ENCODE results near the gene MAPK10. TPM values are rescaled to one million over a fixed set of nuclear protein-coding genes. Genes with fewer than 3 reads are reported as not detected.

Gene MAPK10
- polyA plus RNA-seq, 1 donor (not counting 4 experiments of a cell fraction or from before 2014, with no cell fraction given) = 8.2 TPM

GRCh38 chr4:85946821-85947220, 413.0 kb downstream of the MAPK10 start:
- H3K9me1 ChIP-seq (ENCODE audit: control insufficient read depth, extremely low read depth, insufficient read depth, low read length) = no peaks in the 10 kb centered on the region
- H3K4me2 ChIP-seq (ENCODE audit: control insufficient read depth, extremely low read depth, insufficient read depth, low read depth, low read length) = no peak overlapping the region
- no peak overlapping the region for H2AFZ ChIP-seq (ENCODE audit: control insufficient read depth, low read length)
- dilution Hi-C loops (cut with MboI; ENCODE audit: extremely low pct_ligation_motif_present, low sequenced_read_pairs) = no loop called here
- no peaks in the 10 kb centered on the region for H3K79me2 ChIP-seq (ENCODE audit: control insufficient read depth, insufficient read depth, low read length)
- H3K36me3 ChIP-seq (ENCODE audit: control insufficient read depth in 2 of 2, extremely low read depth in 1 of 2, insufficient read depth in 2 of 2, low read length in 2 of 2) = no peaks in the 10 kb centered on the region
- no peak overlapping the region for H3K4me3 ChIP-seq (ENCODE audit: control insufficient read depth in 2 of 3, extremely low read depth in 1 of 3, insufficient read depth in 2 of 3, low read depth in 1 of 3, low read length in 3 of 3)
- no peak overlapping the region for H3K27ac ChIP-seq (ENCODE audit: control insufficient read depth, insufficient read depth, low read length)
- no peak overlapping the region for H3K9ac ChIP-seq (ENCODE audit: control insufficient read depth, extremely low read depth, insufficient read depth, low read length)
- no peaks in the 10 kb centered on the region for H3K9me3 ChIP-seq (ENCODE audit: control insufficient read depth, low read depth, low read length)
- no peaks in the 10 kb centered on the region for H3K4me1 ChIP-seq (ENCODE audit: control insufficient read depth, extremely low read depth, insufficient read depth, low read length)
- TF ChIP-seq CTCF (optimal IDR thresholded peaks at IDR 0.05 in 1 of 3, IDR thresholded peaks at IDR 0.05 in 1 of 3, conservative IDR thresholded peaks at IDR 0.05 in 1 of 3; ENCODE audit: extremely low read depth in 1 of 3, insufficient read depth in 2 of 3, low read length in 3 of 3) (no peak), EZH2 (IDR thresholded peaks at IDR 0.05; ENCODE audit: low read length) (no peak)
- no peaks in the 10 kb centered on the region for H4K20me1 ChIP-seq (ENCODE audit: control insufficient read depth, extremely low read depth, insufficient read depth, low read length)
- FAIRE-seq (no peak), DNase-seq (ENCODE audit: low read depth, low spot score) (no peak)
- no peaks in the 10 kb centered on the region for H3K27me3 ChIP-seq (ENCODE audit: control insufficient read depth, extremely low read depth, insufficient read depth, low read length)

DNA sequence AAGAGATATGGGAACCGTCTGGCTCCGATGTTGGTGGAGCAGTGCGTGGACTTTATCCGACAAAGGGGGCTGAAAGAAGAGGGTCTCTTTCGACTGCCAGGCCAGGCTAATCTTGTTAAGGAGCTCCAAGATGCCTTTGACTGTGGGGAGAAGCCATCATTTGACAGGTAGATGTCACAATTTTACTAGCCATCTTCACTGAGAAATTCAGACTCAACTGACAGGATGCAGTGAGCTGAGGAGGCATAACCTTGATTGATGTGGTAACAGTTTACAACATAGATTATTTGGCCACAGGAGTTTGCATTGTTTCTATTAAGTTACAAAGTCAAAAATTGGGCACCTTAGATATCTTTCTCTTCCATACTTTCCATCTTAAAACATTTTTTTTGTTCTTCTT, 417.7 kb downstream of the MAPK10 start:
- Histone ChIP-seq H3K27me3 (ENCODE audit: control insufficient read depth, extremely low read depth, insufficient read depth, low read length) (no peaks in the 10 kb centered on the region), H2AFZ (ENCODE audit: control insufficient read depth, low read length) (no peak overlapping the region), H3K9me1 (ENCODE audit: control insufficient read depth, extremely low read depth, insufficient read depth, low read length) (no peaks in the 10 kb centered on the region), H3K79me2 (ENCODE audit: control insufficient read depth, insufficient read depth, low read length) (no peaks in the 10 kb centered on the region), H3K27ac (ENCODE audit: control insufficient read depth, insufficient read depth, low read length) (no peak overlapping the region), H3K4me2 (ENCODE audit: control insufficient read depth, extremely low read depth, insufficient read depth, low read depth, low read length) (no peak overlapping the region), H3K36me3 (ENCODE audit: control insufficient read depth in 2 of 2, extremely low read depth in 1 of 2, insufficient read depth in 2 of 2, low read length in 2 of 2) (no peaks in the 10 kb centered on the region), H3K9me3 (ENCODE audit: control insufficient read depth, low read depth, low read length) (no peaks in the 10 kb centered on the region), H4K20me1 (ENCODE audit: control insufficient read depth, extremely low read depth, insufficient read depth, low read length) (no peaks in the 10 kb centered on the region), H3K4me3 (ENCODE audit: control insufficient read depth in 2 of 3, extremely low read depth in 1 of 3, insufficient read depth in 2 of 3, low read depth in 1 of 3, low read length in 3 of 3) (no peak overlapping the region), H3K9ac (ENCODE audit: control insufficient read depth, extremely low read depth, insufficient read depth, low read length) (no peak overlapping the region), H3K4me1 (ENCODE audit: control insufficient read depth, extremely low read depth, insufficient read depth, low read length) (no peaks in the 10 kb centered on the region)
- TF ChIP-seq EZH2 (IDR thresholded peaks at IDR 0.05; ENCODE audit: low read length) (no peak), CTCF (optimal IDR thresholded peaks at IDR 0.05 in 1 of 3, IDR thresholded peaks at IDR 0.05 in 1 of 3, conservative IDR thresholded peaks at IDR 0.05 in 1 of 3; ENCODE audit: extremely low read depth in 1 of 3, insufficient read depth in 2 of 3, low read length in 3 of 3) (no peak)
- FAIRE-seq (no peak), DNase-seq (ENCODE audit: low read depth, low spot score) (no peak)
- dilution Hi-C loops (cut with MboI; ENCODE audit: extremely low pct_ligation_motif_present, low sequenced_read_pairs) = no loop called here

Measured in keratinocyte (primary cell).